HepG2 (cell line): ENCODE data around the gene AFG1L. TPM values are rescaled to one million over a fixed set of nuclear protein-coding genes. Genes with fewer than 3 reads are reported as not detected.
A peak's percentile ranks its signal among the peaks of the same experiment; 100 is the strongest.

Source experiments
- ATAC-seq: fragments of 200-7000 bp; cut with Tn5 transposase; 3 replicates; pipeline ENCODE4 v1.9.1; 2020; ENCODE audit warnings: mild to moderate bottlenecking, moderate library complexity
- BruUV-seq: library from RNA; stranded (reverse); fragments of 400-500 nt; replicated peaks from 2 replicates; lab custom pipeline; 2021; lab: Mats Ljungman, UMichigan
- CTCF ChIA-PET: fragments of 300-600 bp; formaldehyde crosslinking; extraction: SDS; loops from one replicate; lab custom pipeline; 2021; ENCODE audit warnings: low total read pairs, inconsistent platforms, low intra/inter-chr PET ratio; lab: Yijun Ruan, JAX
- POLR2A ChIA-PET: fragments of 350-600 bp; sonication (Branson Sonifier 250); formaldehyde crosslinking; loops from one replicate; lab custom pipeline; 2020; ENCODE audit warnings: antibody characterized with exemption, inconsistent platforms; lab: Yijun Ruan, JAX
- DNase-seq: peaks from one replicate; pipeline ENCODE4 v3.0.0-alpha.2; 2015; ENCODE audit warnings: low spot score
- FAIRE-seq: peaks from 3 replicates; lab custom pipeline; 2011; peaks lifted over from hg19 to GRCh38; lab: Jason Lieb, UNC
- H2AFZ ChIP-seq: one replicate; pipeline ENCODE4 v1.6.1; 2011; ENCODE audit warnings: low read length, inconsistent platforms
- H3K27ac ChIP-seq: fragments of 300-600 bp; 3 replicates; pipeline ENCODE4 v1.8.0; 2011; ENCODE audit warnings: mixed run types, mild to moderate bottlenecking, mixed read lengths, low read length, inconsistent platforms; ENCODE audit not compliant: insufficient read depth; ENCODE audit errors: extremely low read length
- H3K27me3 ChIP-seq, 2 experiments: fragments of 200-600 bp in 1 of 2; 2 replicates in 1 of 2; 3 replicates in 1 of 2; pipeline versions ENCODE4 v1.6.0 to v1.8.0; 2011; ENCODE audit warnings: low read length in 2 of 2, mild to moderate bottlenecking in 2 of 2, moderate library complexity in 2 of 2, inconsistent platforms in 1 of 2; ENCODE audit not compliant: insufficient read depth in 2 of 2, control insufficient read depth in 1 of 2
- H3K36me3 ChIP-seq, 2 experiments: fragments of 200-600 bp in 1 of 2; replicated peaks in 1 of 2; 2 replicates in 1 of 2; 3 replicates in 1 of 2; pipeline versions ENCODE4 v1.5.1 to v1.8.0; 2011; ENCODE audit warnings: low read length in 2 of 2, inconsistent platforms in 1 of 2; ENCODE audit not compliant: insufficient read depth in 2 of 2, control insufficient read depth in 1 of 2
- H3K4me1 ChIP-seq: 2 replicates; pipeline ENCODE4 v1.5.1; 2012; ENCODE audit warnings: low read length, inconsistent platforms; ENCODE audit not compliant: insufficient read depth
- H3K4me2 ChIP-seq: 2 replicates; pipeline ENCODE4 v1.6.0; 2011; ENCODE audit warnings: low read depth, low read length, inconsistent platforms
- H3K4me3 ChIP-seq, 3 experiments: fragments of 200-600 bp in 1 of 3; sonication (generic), shearing (Covaris generic) in 1 of 3; replicated peaks in 1 of 3; 2 replicates each; pipeline ENCODE4 v1.5.1; 2011 to 2016; ENCODE audit warnings: low read length in 3 of 3, inconsistent platforms in 2 of 3, low read depth in 2 of 3, mild to moderate bottlenecking in 2 of 3, control low read depth in 1 of 3, mixed read lengths in 1 of 3; ENCODE audit not compliant: insufficient read depth in 1 of 3
- H3K79me2 ChIP-seq: one replicate; pipeline ENCODE4 v1.6.1; 2011; ENCODE audit warnings: low read length, inconsistent platforms; ENCODE audit not compliant: insufficient read depth
- H3K9ac ChIP-seq: 2 replicates; pipeline ENCODE4 v1.6.0; 2011; ENCODE audit warnings: mild to moderate bottlenecking, low read depth, low read length, inconsistent platforms; ENCODE audit not compliant: insufficient read depth
- H3K9me3 ChIP-seq: 2 replicates; pipeline ENCODE4 v1.5.1; 2012; ENCODE audit warnings: mild to moderate bottlenecking, low read length
- H4K20me1 ChIP-seq: 2 replicates; pipeline ENCODE4 v1.6.0; 2011; ENCODE audit warnings: inconsistent platforms, mild to moderate bottlenecking, low read length, moderate library complexity; ENCODE audit not compliant: insufficient read depth
- EEA1 ChIP-seq: sonication (generic); formaldehyde crosslinking; IDR thresholded peaks from 2 replicates; pipeline ENCODE4 v1.5.1; 2020; ENCODE audit warnings: mild to moderate bottlenecking, missing genetic modification reagents, borderline replicate concordance
- MED8 ChIP-seq: sonication (generic); formaldehyde crosslinking; IDR thresholded peaks from 2 replicates; pipeline ENCODE4 v1.8.1; 2023; ENCODE audit warnings: mild to moderate bottlenecking, missing genetic modification reagents; ENCODE audit not compliant: insufficient replicate concordance
- MXI1 ChIP-seq: IDR thresholded peaks from 3 replicates; pipeline ENCODE4 v1.6.1; 2012; ENCODE audit warnings: low read depth, low read length, inconsistent platforms, borderline replicate concordance
- PHF20 ChIP-seq: sonication (generic); formaldehyde crosslinking; IDR thresholded peaks from 2 replicates; pipeline ENCODE4 v1.5.0; 2020; ENCODE audit warnings: mild to moderate bottlenecking, missing genetic modification reagents
- PHF21A ChIP-seq: sonication (generic); formaldehyde crosslinking; IDR thresholded peaks from 2 replicates; pipeline ENCODE4 v1.5.0; 2020; ENCODE audit warnings: mild to moderate bottlenecking, missing genetic modification reagents
- PITX1 ChIP-seq: sonication (generic); formaldehyde crosslinking; IDR thresholded peaks from 2 replicates; pipeline ENCODE4 v1.5.1; 2020; ENCODE audit warnings: mild to moderate bottlenecking, missing genetic modification reagents
- ZBTB3 ChIP-seq: sonication (generic); formaldehyde crosslinking; IDR thresholded peaks from 2 replicates; pipeline ENCODE4 v1.4.0; 2020; ENCODE audit warnings: low read depth, mild to moderate bottlenecking, moderate library complexity, missing genetic modification reagents, borderline replicate concordance
- ZNF331 ChIP-seq: sonication (generic); formaldehyde crosslinking; IDR thresholded peaks from 2 replicates; pipeline ENCODE4 v1.4.0; 2020; ENCODE audit warnings: missing genetic modification reagents
- ZNF558 ChIP-seq: sonication (generic); formaldehyde crosslinking; IDR thresholded peaks from 2 replicates; pipeline ENCODE4 v1.9.0; 2022; ENCODE audit warnings: mild to moderate bottlenecking, missing genetic modification reagents, borderline replicate concordance
- WGBS: methylation state at CpG from one replicate; pipeline ENCODE4 v1.1.6; 2017; ENCODE audit warnings: low lambda C conversion rate; 5-methylcytosine and 5-hydroxymethylcytosine counted together
- in situ Hi-C: cut with HindIII; loops from 2 replicates; pipeline ENCODE4 v1.10.0; 2017; ENCODE audit warnings: low pct_unique_long_range_greater_than_20kb; ENCODE audit not compliant: extremely low pct_ligation_motif_present
- intact Hi-C: fragments of 100-400 bp; cut with micrococcal nuclease; formaldehyde crosslinking; loops from one replicate; pipeline ENCODE4 v1.10.0; 2022; ENCODE audit not compliant: unreplicated experiment
- polyA plus RNA-seq, 8 experiments: library from polyadenylated mRNA; depleted of rRNA in 3 of 8; stranded (reverse) in 7 of 8; unstranded in 1 of 8; fragments of >200 nt; fragmentation: Illumina TruSeq in 4 of 8; extraction: Trizol in 4 of 8; gene quantifications; 2 replicates each; pipeline versions ENCODE4 v1.2.1 to v1.2.3, GENCODE V29; 2011 to 2016; ENCODE audit warnings: low read depth in 4 of 8, missing spikeins in 1 of 8, mixed read lengths in 1 of 8; ENCODE audit not compliant: insufficient read depth in 1 of 8
- total RNA-seq, 5 experiments: library from RNA; depleted of rRNA; stranded (reverse); fragments of >200 nt; fragmentation: Illumina TruSeq; extraction: Trizol; gene quantifications; 2 replicates each; pipeline ENCODE4 v1.2.3, GENCODE V29; 2016; ENCODE audit warnings: low read depth in 1 of 5
- TF ChIP-seq, protein P1 (sequence below): sonication (generic); formaldehyde crosslinking; conservative IDR thresholded peaks from 2 replicates; pipeline ENCODE4 v1.4.0; 2020; ENCODE audit warnings: mild to moderate bottlenecking, missing genetic modification reagents, moderate library complexity
- TF ChIP-seq, protein P2 (sequence below): sonication (generic); formaldehyde crosslinking; IDR thresholded peaks from 2 replicates; pipeline ENCODE4 v1.4.0; 2020; ENCODE audit warnings: mild to moderate bottlenecking, missing genetic modification reagents
- TF ChIP-seq, protein P3 (sequence below): IDR thresholded peaks from 2 replicates; pipeline ENCODE4 v1.6.1; 2018; ENCODE audit warnings: missing genetic modification reagents

AFG1L gene
- total and polyA plus RNA-seq, 2 of the 13 experiments (the other 11 are each of a cell fraction or from before 2014, with no cell fraction given): 3.1 to 14.0 TPM

DNA sequence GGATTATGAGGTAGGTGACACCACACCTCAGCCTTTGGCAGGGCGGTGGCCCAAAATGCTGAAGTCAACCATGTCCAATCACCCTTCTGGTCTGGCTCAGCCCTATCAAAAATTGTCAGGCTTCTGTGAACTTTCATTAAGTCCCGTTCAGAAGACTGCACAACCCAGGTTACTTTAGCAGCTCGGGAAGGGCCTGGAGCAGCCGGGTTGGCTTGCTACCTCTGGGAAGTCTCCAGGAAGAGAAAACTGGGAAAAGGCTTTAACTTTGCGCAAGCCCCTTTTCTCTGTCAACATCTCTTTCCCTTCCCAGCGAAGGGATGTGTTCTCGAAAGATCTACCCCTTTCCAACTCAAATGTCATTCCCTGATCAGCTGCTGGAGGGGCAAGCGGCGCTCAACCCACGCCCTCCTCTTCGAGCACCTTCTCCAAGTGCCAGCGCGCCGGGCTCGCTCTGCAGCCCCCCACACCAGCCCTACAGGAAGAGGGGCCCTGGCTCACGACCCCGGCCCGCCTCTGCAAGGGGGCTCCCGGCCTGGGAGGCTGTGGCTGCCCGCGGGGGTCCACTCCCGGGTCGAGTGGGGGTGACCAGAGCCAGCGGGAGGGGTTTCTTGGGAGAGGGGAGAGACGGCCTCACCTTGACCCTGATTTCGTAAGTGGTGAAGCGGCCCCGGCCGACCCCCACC lies 34.6 kb upstream of the AFG1L start (continued):
- TF ChIP-seq, protein P1, sequence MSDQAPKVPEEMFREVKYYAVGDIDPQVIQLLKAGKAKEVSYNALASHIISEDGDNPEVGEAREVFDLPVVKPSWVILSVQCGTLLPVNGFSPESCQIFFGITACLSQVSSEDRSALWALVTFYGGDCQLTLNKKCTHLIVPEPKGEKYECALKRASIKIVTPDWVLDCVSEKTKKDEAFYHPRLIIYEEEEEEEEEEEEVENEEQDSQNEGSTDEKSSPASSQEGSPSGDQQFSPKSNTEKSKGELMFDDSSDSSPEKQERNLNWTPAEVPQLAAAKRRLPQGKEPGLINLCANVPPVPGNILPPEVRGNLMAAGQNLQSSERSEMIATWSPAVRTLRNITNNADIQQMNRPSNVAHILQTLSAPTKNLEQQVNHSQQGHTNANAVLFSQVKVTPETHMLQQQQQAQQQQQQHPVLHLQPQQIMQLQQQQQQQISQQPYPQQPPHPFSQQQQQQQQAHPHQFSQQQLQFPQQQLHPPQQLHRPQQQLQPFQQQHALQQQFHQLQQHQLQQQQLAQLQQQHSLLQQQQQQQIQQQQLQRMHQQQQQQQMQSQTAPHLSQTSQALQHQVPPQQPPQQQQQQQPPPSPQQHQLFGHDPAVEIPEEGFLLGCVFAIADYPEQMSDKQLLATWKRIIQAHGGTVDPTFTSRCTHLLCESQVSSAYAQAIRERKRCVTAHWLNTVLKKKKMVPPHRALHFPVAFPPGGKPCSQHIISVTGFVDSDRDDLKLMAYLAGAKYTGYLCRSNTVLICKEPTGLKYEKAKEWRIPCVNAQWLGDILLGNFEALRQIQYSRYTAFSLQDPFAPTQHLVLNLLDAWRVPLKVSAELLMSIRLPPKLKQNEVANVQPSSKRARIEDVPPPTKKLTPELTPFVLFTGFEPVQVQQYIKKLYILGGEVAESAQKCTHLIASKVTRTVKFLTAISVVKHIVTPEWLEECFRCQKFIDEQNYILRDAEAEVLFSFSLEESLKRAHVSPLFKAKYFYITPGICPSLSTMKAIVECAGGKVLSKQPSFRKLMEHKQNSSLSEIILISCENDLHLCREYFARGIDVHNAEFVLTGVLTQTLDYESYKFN: 0 out of 2 replicates have a peak, but pooled peaks have one; percentile 3
- peak; percentile 10; the same call in 1 of the 2 replicates for TF ChIP-seq ZNF558 (CRISPR knock-in tag)

DNA sequence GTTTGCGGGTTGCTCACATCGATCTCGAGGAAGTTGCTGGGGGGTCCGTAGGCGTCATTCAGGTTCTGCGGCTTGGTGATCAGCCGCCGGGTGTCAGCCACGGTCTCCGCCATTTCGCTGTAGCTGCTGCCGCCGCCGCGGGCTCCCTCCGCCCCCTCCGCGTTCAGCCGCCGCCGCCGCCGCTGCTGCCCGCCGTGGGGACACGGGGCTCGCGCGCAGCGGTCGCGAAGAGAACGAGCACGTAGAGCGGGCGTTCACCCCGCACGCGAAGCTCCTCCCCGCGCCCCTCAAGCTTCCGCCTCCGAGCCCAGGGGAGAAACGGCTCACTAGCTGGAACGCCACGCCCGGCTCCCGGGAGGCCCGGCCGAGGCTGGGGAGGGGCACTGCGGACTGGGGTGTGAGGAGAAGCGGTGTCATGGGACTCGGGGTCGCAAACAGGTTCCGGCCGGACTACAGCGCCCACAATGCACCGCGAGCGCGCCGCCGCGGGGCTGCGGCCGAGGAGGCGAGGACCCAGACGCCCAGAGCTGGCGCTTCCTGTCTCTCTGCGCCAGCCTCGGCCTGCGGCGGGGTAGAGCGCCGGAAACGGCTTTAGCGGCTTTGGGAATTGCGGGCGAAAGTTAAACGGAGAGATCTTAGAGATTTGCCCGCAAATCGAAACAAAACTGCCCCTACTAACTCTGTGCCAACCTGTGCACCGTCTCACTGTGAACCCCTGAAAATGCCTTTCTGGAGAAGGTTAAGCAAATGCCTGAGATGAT lies 33.9 kb upstream of the AFG1L start, which contains the start of gene SNX3:
Gene SNX3 (minus strand): TSS at position 232 of the 761 bp plus-strand sequence. CDS start 119 bp downstream, at position 113.
- H3K4me1 ChIP-seq: peaks cover 35% of the 10 kb centered on the region
- ATAC-seq: peak; percentile 96
- H3K4me2 ChIP-seq: peak within 1 kb of the TSS; percentile 87
- H3K9ac ChIP-seq: peak within 1 kb of the TSS; percentile 89
- no peak for FAIRE-seq
- peak within 1 kb of the TSS; percentile 98 for H2AFZ ChIP-seq
- H3K27ac ChIP-seq: peak within 1 kb of the TSS; percentile 94
- TSS peak; percentile 98 for BruUV-seq
- WGBS: 0% methylated on average over 3 of the region's 83 CpGs
- no peaks in the 10 kb centered on the region for H3K9me3 ChIP-seq
- ChIA-PET CTCF (no interaction called here), POLR2A (interaction anchor here (1.0 to 2.5 kb wide), 10 partner anchors 12 to 834 kb away, joined by 3 to 36 read pairs (median 4); partner anchors contain the start of genes AFG1L, CEP57L1 and SESN1)
- H3K4me3 ChIP-seq: peak within 1 kb of the TSS; percentile 91 to 93 (median 92)
- H4K20me1 ChIP-seq: 0 out of 2 replicates have a peak, but pooled peaks cover 2% of the 10 kb centered on the region
- peaks cover 35% of the 10 kb centered on the region for H3K79me2 ChIP-seq
- DNase-seq: peak; percentile 93
- H3K27me3 ChIP-seq: no peaks in the 10 kb centered on the region; a peak in 1 of 5 replicates
- in situ Hi-C loops (no loop called here), intact Hi-C loops (loop anchor here (1.0 to 2.0 kb wide), 2 partner anchors 33 to 148 kb away; no protein-coding TSS in a partner anchor)
- no peaks in the 10 kb centered on the region for H3K36me3 ChIP-seq
- TF ChIP-seq, protein P2, sequence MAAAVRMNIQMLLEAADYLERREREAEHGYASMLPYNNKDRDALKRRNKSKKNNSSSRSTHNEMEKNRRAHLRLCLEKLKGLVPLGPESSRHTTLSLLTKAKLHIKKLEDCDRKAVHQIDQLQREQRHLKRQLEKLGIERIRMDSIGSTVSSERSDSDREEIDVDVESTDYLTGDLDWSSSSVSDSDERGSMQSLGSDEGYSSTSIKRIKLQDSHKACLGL (CRISPR knock-in tag): no peak
- TF ChIP-seq EEA1 (CRISPR knock-in tag) (no peak), MXI1 (peak; percentile 77; the same call in 2 of the 3 replicates), ZBTB3 (CRISPR knock-in tag) (no peak), PITX1 (CRISPR knock-in tag) (0 out of 2 replicates have a peak, but pooled peaks have one; percentile 56), ZNF331 (CRISPR knock-in tag) (peak; percentile 78), MED8 (CRISPR knock-in tag) (peak; percentile 32), PHF20 (CRISPR knock-in tag) (peak; percentile 72), PHF21A (peak; percentile 64)
- TF ChIP-seq, protein P3, sequence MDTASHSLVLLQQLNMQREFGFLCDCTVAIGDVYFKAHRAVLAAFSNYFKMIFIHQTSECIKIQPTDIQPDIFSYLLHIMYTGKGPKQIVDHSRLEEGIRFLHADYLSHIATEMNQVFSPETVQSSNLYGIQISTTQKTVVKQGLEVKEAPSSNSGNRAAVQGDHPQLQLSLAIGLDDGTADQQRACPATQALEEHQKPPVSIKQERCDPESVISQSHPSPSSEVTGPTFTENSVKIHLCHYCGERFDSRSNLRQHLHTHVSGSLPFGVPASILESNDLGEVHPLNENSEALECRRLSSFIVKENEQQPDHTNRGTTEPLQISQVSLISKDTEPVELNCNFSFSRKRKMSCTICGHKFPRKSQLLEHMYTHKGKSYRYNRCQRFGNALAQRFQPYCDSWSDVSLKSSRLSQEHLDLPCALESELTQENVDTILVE: peak; percentile 81
